Loucy (cell line): ENCODE results near the gene ASTL.

Experiments used
- CTCF ChIP-seq: fragments of 200-600 bp; sonication (generic); conservative IDR thresholded peaks from 2 replicates; pipeline ENCODE4 v1.5.1; 2014; ENCODE audit warnings: mild to moderate bottlenecking, antibody characterized with exemption, low read length
- EZH2phosphoT487 ChIP-seq: fragments of 200-600 bp; IDR thresholded peaks from 2 replicates; pipeline ENCODE4 v1.6.1; 2018; ENCODE audit warnings: antibody characterized with exemption, mild to moderate bottlenecking, moderate library complexity, borderline replicate concordance

GRCh38 chr2:96120091-96120720 is 18.1 kb downstream of the ASTL start:
- TF ChIP-seq CTCF (no peak), EZH2phosphoT487 (no peak)
